ENCODE data around the gene DLG2.

DLG2 gene

DNA sequence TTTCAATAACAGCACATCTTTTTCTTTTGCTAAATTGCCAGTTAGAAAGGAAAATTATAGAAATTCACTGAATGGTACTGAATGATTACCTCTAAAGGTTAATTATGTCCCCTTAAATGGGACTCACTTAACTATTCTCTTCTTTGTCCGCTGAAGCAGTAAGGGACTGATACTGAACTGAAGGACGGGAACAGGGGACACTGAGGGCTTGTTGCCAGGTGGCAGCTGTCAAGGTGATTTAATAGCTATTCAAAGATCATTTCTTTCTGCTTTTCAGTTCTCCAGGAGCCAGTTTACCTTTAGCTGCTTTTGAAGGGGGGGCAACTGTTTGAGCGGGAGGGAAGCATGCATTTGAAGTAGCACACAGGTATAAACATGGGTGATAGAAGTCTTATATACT lies 2015.5 kb downstream of the DLG2 start:
- TF ChIP-seq, protein P1, sequence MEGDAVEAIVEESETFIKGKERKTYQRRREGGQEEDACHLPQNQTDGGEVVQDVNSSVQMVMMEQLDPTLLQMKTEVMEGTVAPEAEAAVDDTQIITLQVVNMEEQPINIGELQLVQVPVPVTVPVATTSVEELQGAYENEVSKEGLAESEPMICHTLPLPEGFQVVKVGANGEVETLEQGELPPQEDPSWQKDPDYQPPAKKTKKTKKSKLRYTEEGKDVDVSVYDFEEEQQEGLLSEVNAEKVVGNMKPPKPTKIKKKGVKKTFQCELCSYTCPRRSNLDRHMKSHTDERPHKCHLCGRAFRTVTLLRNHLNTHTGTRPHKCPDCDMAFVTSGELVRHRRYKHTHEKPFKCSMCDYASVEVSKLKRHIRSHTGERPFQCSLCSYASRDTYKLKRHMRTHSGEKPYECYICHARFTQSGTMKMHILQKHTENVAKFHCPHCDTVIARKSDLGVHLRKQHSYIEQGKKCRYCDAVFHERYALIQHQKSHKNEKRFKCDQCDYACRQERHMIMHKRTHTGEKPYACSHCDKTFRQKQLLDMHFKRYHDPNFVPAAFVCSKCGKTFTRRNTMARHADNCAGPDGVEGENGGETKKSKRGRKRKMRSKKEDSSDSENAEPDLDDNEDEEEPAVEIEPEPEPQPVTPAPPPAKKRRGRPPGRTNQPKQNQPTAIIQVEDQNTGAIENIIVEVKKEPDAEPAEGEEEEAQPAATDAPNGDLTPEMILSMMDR (IDR thresholded peaks at IDR 0.05; ENCODE audit: low read depth, low read length, missing control alignments): no peak
- no peak for DNase-seq (ENCODE audit: low read depth)
- no peak overlapping the region for H3K4me3 ChIP-seq (ENCODE audit: low read depth, low read length)

DNA sequence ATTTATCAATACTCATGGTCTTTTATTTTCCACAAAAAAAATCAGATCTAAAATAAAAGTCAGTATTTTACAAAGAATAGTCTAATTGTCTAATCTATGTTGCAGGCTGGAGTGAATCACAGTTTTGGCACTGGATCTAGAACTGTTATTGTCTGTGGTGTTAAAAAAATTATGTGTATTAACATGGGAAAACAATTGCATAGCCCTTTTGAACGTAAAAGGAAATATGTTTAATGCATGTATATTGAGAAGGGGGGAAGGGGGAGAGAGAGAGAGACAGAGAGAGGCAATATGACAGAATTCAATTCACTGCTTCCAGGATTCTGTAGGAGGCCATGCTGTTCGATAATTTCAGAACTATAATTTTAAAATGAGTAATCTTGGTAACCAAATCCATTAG lies 2016.1 kb downstream of the DLG2 start:
- H3K4me3 ChIP-seq (ENCODE audit: low read depth, low read length): no peak overlapping the region
- TF ChIP-seq, protein P1 (IDR thresholded peaks at IDR 0.05; ENCODE audit: low read depth, low read length, missing control alignments): no peak
- no peak for DNase-seq (ENCODE audit: low read depth)

DNA sequence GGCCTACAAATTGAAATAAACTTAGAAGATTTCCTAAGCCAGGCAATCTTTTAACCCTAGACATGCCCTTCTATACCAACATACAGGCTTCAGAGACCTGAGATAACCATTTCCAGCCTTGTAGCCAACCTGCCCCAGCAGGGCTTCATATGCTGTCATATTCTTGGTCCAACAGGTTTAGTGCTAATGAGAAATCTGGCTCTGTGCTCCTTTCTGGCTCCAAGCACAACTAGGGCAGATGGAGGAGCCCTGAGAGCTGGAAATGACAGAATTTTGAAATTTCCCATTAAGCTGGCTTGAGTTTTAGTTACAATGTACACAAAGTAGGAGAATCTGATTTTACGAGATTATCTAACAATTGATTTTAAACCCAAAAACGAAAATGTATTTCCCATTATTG lies 2018.0 kb downstream of the DLG2 start:
- no peak for DNase-seq (ENCODE audit: low read depth)
- TF ChIP-seq, protein P1 (IDR thresholded peaks at IDR 0.05; ENCODE audit: low read depth, low read length, missing control alignments): no peak
- no peak overlapping the region for H3K4me3 ChIP-seq (ENCODE audit: low read depth, low read length)

DNA sequence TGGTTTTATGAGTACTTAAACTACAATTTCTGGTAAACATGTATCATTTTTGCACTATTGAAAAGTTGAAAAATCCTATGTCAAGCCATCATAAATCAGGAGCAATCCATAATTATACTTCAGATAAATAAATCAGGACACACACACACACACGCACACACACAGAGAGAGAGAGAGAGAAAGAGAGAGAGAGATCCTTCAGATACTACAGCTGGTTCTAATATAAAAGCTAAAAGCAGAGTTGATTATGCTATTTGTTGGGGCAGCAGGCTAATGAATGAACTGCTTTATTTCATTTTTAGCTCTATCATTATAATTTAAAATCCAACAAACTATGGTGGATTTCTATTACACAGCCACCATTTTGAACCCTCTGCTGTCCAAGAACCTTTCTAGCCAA lies 2018.6 kb downstream of the DLG2 start:
- TF ChIP-seq, protein P1 (IDR thresholded peaks at IDR 0.05; ENCODE audit: low read depth, low read length, missing control alignments): no peak
- H3K4me3 ChIP-seq (ENCODE audit: low read depth, low read length): no peak overlapping the region
- DNase-seq (ENCODE audit: low read depth): no peak

DNA sequence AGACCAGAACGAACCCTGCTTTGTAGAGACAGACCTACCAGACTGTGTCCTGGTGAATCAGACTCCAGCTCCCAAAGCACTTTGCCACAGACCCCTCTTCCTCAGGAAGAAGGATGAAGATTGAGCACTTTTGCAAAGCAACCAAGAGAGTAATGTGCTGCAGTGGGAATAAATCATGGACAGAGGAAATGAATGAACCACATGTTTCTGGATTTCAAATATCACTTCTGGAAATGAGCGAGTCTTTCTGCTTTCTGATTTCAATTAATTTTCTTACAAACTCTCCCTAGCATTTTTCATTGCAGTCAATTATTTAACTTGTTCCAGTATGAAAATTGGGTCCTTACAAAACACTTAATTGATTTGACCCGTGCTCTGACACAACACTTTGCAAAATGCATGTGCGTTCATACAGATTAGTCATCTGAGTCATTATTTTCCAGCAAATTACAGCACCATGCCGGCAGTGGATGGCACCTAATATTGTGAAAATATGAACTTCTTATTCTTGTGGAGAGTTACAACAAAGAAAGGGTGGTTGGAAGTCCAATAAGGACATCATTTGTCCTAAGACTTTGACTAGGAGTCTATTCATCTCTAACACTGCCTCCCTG lies 2025.1 kb downstream of the DLG2 start:
- H3K4me3 ChIP-seq (ENCODE audit: low read depth, low read length): no peak overlapping the region
- DNase-seq (ENCODE audit: low read depth): no peak
- TF ChIP-seq, protein P1 (IDR thresholded peaks at IDR 0.05; ENCODE audit: low read depth, low read length, missing control alignments): no peak

DNA sequence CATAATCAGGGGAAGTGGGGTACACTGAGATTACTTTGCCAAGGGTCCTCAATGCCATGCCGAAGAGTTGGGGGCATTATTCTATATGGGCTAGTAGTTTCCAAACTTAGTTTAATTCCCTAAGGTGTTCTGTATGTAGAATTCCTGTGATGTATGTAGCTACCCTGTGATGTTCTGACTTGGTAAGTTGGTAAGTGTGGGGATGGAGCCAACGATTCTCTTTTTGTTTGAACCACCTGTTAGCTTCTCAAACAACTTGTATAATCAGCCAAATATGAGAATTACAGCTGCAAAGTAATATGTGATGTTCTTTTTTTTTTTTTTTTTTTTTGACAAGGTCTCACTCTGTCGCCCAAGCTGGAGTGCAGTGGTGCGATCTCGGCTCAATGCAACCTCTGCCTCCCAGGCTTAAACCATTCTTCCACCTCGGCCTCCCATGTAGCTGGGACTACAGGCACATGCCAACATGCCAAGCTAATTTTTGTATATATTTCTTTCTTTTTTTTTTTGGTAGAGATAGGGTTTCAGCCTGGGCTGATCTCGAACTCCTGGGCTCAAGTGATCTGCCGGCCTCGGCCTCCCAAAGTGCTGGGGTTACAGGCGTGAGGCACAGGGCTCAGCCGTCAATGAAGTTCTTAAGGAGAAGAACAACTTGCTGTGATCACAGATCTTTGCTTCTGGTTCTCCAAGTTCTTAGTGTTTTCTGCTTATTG lies 2025.8 kb downstream of the DLG2 start:
- DNase-seq (ENCODE audit: low read depth): no peak
- H3K4me3 ChIP-seq (ENCODE audit: low read depth, low read length): no peak overlapping the region
- TF ChIP-seq, protein P1 (IDR thresholded peaks at IDR 0.05; ENCODE audit: low read depth, low read length, missing control alignments): no peak

DNA sequence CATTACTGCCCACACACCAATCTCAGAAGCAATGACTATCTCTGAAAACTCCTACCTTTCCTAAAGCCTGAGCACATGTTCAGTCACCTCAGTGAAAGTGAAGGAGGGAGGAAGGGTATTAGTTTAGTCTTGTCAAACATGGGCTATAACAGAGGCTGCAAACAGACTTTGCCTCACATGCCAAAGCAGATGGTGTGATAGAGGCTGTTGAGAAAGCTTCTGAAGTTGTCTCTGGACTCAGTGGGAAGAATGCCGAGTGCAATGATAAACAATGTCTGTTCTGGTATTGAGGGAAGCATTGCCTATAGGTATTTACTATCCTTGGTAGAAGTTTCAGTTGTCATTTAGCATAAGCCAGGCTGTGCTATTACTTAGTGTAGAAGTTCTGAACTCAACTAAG lies 2026.5 kb downstream of the DLG2 start:
- DNase-seq (ENCODE audit: low read depth): no peak
- no peak overlapping the region for H3K4me3 ChIP-seq (ENCODE audit: low read depth, low read length)
- TF ChIP-seq, protein P1 (IDR thresholded peaks at IDR 0.05; ENCODE audit: low read depth, low read length, missing control alignments): no peak

Measured in GM12864 (cell line).